Breast epithelium (tissue), 4 donors: ENCODE results near the gene SYT1. TPM values are rescaled to one million over a fixed set of nuclear protein-coding genes. Genes with fewer than 3 reads are reported as not detected.

Source experiments
- DNase-seq, 2 donors: peaks; one replicate each; pipeline ENCODE4 v3.0.0-alpha.2; 2019; ENCODE audit warnings: low spot score in 2 of 2
- H3K27ac ChIP-seq, 2 donors: fragments of 200-600 bp; sonication (generic) in 1 of 2; one replicate each; pipeline ENCODE4 v1.5.1; 2016 to 2019; ENCODE audit warnings: mild to moderate bottlenecking in 1 of 2
- H3K27me3 ChIP-seq, 2 donors: fragments of 200-600 bp; sonication (generic) in 1 of 2; one replicate each; pipeline versions ENCODE4 v1.5.1 to v1.6.0; 2017 to 2019; ENCODE audit warnings: control low read depth in 1 of 2, mild to moderate bottlenecking in 1 of 2
- H3K36me3 ChIP-seq: fragments of 200-600 bp; one replicate; pipeline ENCODE4 v1.5.1; 2019
- H3K4me1 ChIP-seq, 2 donors: fragments of 200-600 bp; sonication (generic); one replicate each; pipeline ENCODE4 v1.5.1; 2016 to 2019; ENCODE audit warnings: control low read depth in 1 of 2
- H3K4me3 ChIP-seq, 3 donors: fragments of 200-600 bp; sonication (generic); 1 replicate in 2 of 3; 2 replicates in 1 of 3; pipeline ENCODE4 v1.5.1; 2016 to 2019; ENCODE audit warnings: mild to moderate bottlenecking in 3 of 3, moderate library complexity in 2 of 3
- H3K9me3 ChIP-seq, 2 donors: fragments of 200-600 bp; sonication (generic) in 1 of 2; one replicate each; pipeline ENCODE4 v1.5.1; 2016 to 2019; ENCODE audit warnings: control low read depth in 1 of 2
- CTCF ChIP-seq, 3 donors: fragments of 450-650 bp; IDR thresholded peaks; one replicate each; pipeline ENCODE4 v1.5.1; 2016 to 2017; ENCODE audit warnings: antibody characterized with exemption in 3 of 3, mild to moderate bottlenecking in 3 of 3, moderate library complexity in 3 of 3
- POLR2A ChIP-seq: fragments of 450-650 bp; IDR thresholded peaks from one replicate; pipeline ENCODE4 v1.6.1; 2016; ENCODE audit warnings: antibody characterized with exemption, mild to moderate bottlenecking, moderate library complexity
- POLR2AphosphoS5 ChIP-seq, 3 donors: sonication (generic); formaldehyde crosslinking; IDR thresholded peaks; one replicate each; pipeline ENCODE4 v1.6.1; 2017; ENCODE audit warnings: antibody characterized with exemption in 3 of 3
- intact Hi-C: fragments of 100-400 bp; cut with DNase I; formaldehyde crosslinking; loops from one replicate; pipeline ENCODE4 v1.15.1; 2023; ENCODE audit warnings: low total_unique reads
- total RNA-seq, 3 donors: library from RNA; depleted of rRNA; stranded (reverse); fragments of >200 nt; gene quantifications; one replicate each; pipeline ENCODE4 v1.1.0, GENCODE V29; 2016

The SYT1 gene
- total RNA-seq, 3 donors from 2014 or later, result 1.1 to 2.3 (median 1.6) TPM

DNA sequence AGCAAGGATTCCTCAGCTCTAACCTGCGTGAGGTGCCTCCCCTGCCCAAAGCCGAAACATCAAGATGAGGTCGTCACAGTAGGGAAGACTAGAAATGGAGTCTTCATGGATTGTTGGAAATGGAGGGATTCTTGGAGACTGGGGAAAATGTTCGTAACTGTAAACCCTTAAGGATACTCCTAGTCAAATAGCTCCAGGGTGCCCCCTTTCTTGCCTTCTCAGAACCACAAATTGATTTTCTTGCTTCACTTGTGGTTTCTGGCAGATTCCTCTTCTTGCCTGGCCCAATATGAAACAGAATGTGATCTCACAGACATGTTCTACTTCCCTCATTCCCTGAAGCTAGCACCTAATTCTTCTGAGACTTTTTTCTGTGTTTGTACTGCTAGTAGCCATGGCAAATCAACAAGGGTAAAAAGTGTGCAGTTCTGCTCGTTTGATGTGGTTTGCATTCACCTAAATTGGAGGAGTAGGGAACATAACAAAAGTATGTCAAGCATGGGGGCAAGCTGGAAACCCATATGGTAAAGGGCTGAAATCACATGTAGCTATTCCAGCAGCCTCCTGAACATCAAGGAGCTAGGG, 494.2 kb downstream of the SYT1 start:
- Histone ChIP-seq H3K27me3 (no peaks in the 10 kb centered on the region), H3K4me1 (no peaks in the 10 kb centered on the region), H3K9me3 (no peaks in the 10 kb centered on the region), H3K36me3 (no peaks in the 10 kb centered on the region), H3K27ac (peak overlapping the region in 1 of 2 donors; percentile 50), H3K4me3 (no peak overlapping the region)
- peak in 1 of 2 donors; percentile 36 for DNase-seq
- intact Hi-C loops, result no loop called here
- TF ChIP-seq CTCF (IDR thresholded peaks at IDR 0.05), result no peak
- TF ChIP-seq POLR2A, result no peak
- TF ChIP-seq POLR2AphosphoS5 (IDR thresholded peaks at IDR 0.05), result no peak

- intact Hi-C loops, result no loop called here
- no peaks in the 10 kb centered on the region for H3K9me3 ChIP-seq
- H3K36me3 ChIP-seq, result no peaks in the 10 kb centered on the region
- no peak for DNase-seq
- no peaks in the 10 kb centered on the region for H3K4me1 ChIP-seq
- H3K27ac ChIP-seq, result no peak overlapping the region
- TF ChIP-seq POLR2AphosphoS5 (IDR thresholded peaks at IDR 0.05) (no peak), CTCF (IDR thresholded peaks at IDR 0.05) (no peak), POLR2A (no peak)
- no peak overlapping the region for H3K4me3 ChIP-seq
- no peaks in the 10 kb centered on the region for H3K27me3 ChIP-seq
These were observed 495.7 kb downstream of the SYT1 start for GRCh38 chr12:79360286-79360685.

DNA sequence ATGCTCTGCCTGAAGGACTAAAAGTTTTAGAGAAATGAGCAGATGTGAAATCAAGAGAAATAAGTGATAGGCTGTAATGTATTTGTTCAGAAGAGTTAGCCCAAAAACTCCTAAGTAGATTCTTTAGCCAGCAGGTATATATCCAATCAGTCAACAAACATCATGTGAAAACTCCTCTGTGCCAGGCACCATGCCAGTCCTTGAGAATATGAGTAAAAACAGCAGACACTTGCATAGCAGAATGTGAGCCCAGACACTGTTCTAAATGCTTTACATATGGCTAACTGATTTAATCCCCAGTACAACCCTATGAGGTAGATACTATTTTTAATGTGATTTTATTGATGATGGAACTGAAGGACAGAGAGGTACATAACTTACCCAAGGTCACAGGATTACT, 496.4 kb downstream of the SYT1 start:
- H3K27ac ChIP-seq, result no peak overlapping the region
- TF ChIP-seq POLR2AphosphoS5 (IDR thresholded peaks at IDR 0.05) (no peak), POLR2A (no peak), CTCF (IDR thresholded peaks at IDR 0.05) (no peak)
- H3K27me3 ChIP-seq, result no peaks in the 10 kb centered on the region
- H3K4me1 ChIP-seq, result no peaks in the 10 kb centered on the region
- intact Hi-C loops, result no loop called here
- H3K9me3 ChIP-seq, result no peaks in the 10 kb centered on the region
- DNase-seq, result no peak
- no peaks in the 10 kb centered on the region for H3K36me3 ChIP-seq
- H3K4me3 ChIP-seq, result no peak overlapping the region

GRCh38 chr12:79364197-79364596, 499.6 kb downstream of the SYT1 start:
- intact Hi-C loops, result no loop called here

GRCh38 chr12:79366374-79366773, 501.8 kb downstream of the SYT1 start:
- intact Hi-C loops, result no loop called here
- no peak overlapping the region for H3K4me3 ChIP-seq
- no peak for TF ChIP-seq POLR2AphosphoS5 (IDR thresholded peaks at IDR 0.05)
- no peak for TF ChIP-seq CTCF (IDR thresholded peaks at IDR 0.05)
- no peak for TF ChIP-seq POLR2A
- no peaks in the 10 kb centered on the region for H3K4me1 ChIP-seq
- no peak for DNase-seq
- H3K36me3 ChIP-seq, result no peaks in the 10 kb centered on the region
- H3K27ac ChIP-seq, result peak overlapping the region; percentile 59 to 60
- H3K9me3 ChIP-seq, result no peaks in the 10 kb centered on the region
- H3K27me3 ChIP-seq, result no peaks in the 10 kb centered on the region

More at GRCh38 chr12:79364197-79364596, 499.6 kb downstream of the SYT1 start:
- Histone ChIP-seq H3K4me3 (no peak overlapping the region), H3K36me3 (no peaks in the 10 kb centered on the region), H3K4me1 (no peaks in the 10 kb centered on the region), H3K9me3 (no peaks in the 10 kb centered on the region), H3K27ac (no peak overlapping the region), H3K27me3 (no peaks in the 10 kb centered on the region)
- no peak for TF ChIP-seq POLR2A
- no peak for TF ChIP-seq CTCF (IDR thresholded peaks at IDR 0.05)
- TF ChIP-seq POLR2AphosphoS5 (IDR thresholded peaks at IDR 0.05), result no peak
- no peak for DNase-seq
